HG02884 (cell line): Measurements from ENCODE around the gene PCNX3.
"Not testable (repeated sequence)": the region's sequence is repeated elsewhere in the genome, so short reads cannot be mapped to it uniquely, and the experiment has no call there.

ENCODE experiments used
- ATAC-seq: cut with Tn5 transposase; IDR thresholded peaks from one replicate; pipeline ENCODE4 v1.9.1; 2021; ENCODE audit warnings: mild to moderate bottlenecking, moderate library complexity; ENCODE audit not compliant: unreplicated experiment

Gene PCNX3

DNA sequence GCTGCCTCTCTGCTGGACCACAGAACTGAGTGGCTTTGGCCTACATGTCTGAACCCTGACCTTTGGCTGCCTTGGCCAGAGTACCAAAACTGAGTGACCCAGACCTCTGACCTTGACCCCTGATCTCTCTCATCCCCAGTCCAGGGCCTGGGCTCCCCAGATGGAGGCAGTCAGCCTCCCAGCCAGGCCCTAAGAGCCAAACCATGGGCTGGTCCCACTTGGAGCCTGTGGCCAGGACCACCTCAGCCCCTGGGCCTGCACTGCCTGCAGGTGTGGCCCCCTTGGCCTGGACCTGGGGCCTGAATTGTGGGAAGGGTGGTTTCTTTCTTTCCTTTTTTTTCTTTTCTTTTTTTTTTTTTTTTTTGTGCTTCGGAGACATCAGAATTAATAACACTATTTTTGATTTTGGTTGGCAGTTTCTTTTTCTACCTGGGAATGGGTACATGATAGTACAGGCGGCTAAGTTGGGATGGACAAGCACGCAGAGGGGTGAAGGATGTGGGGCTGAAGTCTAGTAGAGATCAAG, 21.5 kb downstream of the PCNX3 start:
- no peak for ATAC-seq

GRCh38 chr11:65637794-65638419, 22.3 kb downstream of the PCNX3 start, which contains the start of gene SIPA1:
Gene SIPA1 (plus strand): TSS chr11:65638101. CDS start chr11:65640922, 2,821 bp downstream.
- no peak for ATAC-seq

DNA sequence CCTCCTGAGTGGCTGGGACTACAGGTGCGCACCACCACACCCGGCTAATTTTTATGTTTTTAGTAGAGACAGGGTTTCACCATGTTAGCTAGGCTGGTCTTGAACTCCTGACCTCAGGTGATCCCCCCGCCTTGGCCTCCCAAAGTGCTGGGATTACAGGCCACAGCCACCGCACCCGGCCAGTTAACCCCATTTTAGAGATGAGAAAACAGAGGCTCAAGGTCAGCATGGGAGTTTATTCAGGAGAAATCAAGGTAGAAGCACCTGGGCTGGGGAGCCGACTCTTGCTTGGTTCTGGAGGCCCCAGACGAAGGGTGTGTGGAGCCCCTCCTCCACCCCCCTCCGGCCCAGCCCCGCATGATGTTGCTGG, 23.6 kb downstream of the PCNX3 start:
- not testable (repeated sequence) for ATAC-seq

- ATAC-seq = no peak
Observed at GRCh38 chr11:65639623-65640482, 24.3 kb downstream of the PCNX3 start.

DNA sequence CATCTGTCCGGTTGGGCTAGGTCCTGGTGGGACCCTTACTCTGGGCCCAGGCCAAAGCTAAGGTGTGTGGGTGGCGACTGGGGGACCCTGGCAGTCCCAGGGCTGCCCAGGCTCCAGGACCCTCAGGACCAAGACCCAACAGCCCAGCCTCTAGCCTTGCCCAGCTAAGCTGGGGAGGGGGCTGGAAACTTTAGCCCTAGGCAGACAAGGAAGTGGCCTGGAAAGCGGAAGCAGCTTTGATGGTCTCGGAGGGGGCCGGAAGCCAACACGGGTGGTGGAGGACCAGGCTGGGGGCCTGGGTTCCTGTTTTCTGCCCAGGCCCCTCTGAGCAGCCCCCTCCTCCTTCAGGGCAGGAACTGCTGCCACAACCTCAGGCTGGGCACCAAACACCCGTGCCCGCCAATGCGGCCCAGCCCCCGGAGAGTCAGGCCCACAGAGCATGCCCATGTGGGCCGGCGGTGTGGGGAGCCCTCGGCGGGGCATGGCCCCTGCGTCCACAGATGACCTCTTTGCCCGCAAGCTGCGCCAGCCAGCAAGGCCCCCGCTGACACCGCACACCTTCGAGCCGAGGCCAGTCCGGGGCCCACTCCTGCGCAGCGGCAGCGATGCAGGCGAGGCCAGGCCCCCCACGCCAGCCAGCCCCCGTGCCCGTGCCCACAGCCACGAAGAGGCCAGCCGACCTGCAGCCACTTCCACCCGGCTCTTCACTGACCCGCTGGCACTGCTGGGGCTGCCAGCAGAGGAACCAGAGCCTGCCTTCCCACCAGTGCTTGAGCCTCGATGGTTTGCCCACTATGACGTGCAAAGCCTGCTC, 25.1 kb downstream of the PCNX3 start:
- no peak for ATAC-seq

DNA sequence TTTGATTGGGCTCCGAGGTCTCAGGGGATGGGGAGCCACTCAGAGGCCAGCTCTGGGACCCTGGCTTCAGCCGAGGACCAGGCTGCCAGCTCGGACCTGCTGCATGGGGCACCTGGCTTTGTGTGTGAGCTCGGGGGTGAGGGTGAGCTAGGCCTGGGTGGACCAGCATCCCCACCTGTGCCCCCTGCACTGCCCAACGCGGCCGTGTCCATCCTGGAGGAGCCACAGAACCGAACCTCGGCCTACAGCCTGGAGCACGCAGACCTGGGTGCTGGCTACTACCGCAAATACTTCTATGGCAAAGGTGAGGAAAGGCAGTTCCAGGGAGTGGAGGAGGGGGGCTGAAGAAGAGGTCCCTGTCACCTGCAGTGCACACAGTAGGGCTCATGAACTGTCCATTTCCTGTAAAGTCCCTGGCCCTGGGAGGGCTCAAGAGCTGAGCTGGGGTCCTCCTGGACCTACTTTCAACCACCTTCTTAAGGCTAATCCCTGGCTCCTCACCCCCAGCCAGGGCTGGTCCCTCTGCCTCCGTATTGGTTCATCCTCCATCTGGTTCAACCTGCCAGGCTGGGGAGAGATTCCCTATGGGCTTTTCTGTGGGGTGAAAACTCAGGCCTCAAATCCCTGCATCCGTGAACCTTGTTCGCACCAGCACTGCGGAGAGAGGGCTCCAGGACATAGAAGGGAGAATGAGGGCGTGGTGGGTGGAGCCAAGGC, 25.9 kb downstream of the PCNX3 start:
- ATAC-seq = no peak

GRCh38 chr11:65642014-65642671, 26.6 kb downstream of the PCNX3 start:
- ATAC-seq = no peak

DNA sequence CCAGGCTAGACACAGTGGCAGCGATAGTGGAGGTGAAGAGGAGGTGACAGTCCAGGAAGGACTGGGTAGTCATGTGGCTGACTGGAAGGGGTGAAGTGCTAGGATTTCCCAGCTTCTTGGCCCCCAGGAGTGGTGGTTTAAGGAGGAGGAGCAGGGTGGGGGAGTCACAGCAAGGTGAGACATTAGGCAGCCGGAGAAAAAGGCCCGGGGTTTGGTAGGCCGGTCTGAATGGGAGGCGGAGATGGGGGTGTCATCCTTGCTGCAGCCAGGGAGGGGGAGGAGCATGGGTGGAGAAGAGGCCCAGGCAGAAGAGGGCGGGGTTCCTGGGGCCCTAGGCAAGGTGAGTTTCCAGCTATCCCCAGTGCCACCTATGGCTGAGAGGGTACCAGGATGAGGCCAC, 28.4 kb downstream of the PCNX3 start:
- no peak for ATAC-seq

- ATAC-seq = no peak
Observed at GRCh38 chr11:65644837-65645236, 29.3 kb downstream of the PCNX3 start.

DNA sequence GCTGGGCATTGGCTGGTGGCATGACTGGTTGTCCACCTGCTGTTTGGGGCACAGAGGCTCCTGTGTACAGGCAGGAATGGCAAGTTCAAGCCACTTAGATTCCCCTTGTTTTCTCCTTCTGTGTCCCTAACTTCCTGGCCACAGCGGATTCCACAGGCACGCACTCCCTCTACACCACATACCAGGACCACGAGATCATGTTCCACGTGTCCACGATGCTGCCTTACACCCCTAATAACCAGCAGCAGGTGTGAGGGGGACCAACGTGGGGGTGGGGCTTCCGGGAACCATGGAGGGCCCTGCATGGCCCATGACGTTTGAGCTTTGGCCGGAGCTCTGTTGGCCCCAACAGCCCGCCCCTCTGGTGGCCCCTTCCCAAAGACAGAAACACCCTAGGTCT, 30.1 kb downstream of the PCNX3 start:
- no peak for ATAC-seq

DNA sequence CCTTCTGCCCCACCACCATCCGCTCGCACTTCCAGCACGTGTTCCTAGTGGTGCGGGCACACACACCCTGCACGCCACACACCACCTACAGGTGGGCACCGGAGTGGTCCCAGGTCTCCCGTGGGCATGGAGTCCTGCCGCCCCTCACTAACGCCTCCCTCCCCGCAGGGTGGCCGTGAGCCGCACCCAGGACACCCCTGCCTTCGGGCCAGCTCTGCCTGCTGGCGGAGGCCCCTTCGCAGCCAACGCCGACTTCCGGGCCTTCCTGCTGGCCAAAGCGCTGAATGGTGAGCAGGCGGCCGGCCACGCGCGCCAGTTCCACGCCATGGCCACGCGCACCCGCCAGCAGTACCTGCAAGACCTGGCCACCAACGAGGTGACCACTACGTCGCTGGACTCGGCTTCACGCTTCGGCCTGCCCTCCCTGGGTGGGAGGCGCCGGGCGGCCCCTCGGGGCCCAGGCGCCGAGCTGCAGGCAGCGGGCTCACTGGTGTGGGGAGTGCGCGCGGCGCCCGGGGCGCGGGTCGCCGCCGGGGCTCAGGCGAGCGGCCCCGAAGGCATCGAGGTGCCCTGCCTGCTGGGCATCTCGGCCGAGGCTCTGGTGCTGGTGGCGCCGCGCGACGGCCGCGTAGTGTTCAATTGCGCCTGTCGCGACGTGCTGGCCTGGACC, 30.8 kb downstream of the PCNX3 start:
- no peak for ATAC-seq

DNA sequence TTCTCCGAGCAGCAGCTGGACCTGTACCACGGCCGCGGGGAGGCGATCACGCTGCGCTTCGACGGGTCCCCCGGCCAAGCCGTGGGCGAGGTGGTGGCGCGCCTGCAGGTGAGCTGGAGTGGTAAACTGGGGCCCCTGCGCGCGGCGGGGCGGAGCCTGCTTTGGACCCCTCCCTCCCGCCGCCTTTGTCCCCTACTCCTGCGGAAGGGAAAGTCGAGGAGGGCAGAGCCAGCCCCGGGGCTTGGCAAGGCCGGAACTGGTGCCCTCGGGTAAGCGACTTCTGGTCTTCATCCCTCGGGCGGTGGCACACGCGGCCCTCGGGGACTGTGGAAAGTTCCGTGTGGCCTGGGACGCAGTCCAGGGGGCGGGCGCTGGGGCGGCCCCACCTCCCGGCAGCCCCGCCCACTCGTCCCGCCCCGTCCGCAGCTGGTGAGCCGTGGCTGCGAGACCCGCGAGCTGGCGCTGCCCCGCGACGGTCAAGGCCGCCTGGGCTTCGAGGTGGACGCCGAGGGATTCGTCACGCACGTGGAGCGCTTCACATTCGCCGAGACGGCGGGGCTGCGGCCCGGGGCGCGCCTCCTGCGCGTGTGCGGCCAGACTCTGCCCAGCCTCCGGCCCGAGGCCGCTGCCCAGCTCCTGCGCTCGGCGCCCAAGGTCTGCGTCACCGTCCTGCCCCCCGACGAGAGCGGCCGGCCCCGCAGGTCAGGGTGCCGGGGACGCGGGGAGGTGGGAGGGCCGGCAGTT, 31.6 kb downstream of the PCNX3 start:
- ATAC-seq = no peak

- no peak for ATAC-seq
Observed at GRCh38 chr11:65648997-65649493, 33.5 kb downstream of the PCNX3 start.

DNA sequence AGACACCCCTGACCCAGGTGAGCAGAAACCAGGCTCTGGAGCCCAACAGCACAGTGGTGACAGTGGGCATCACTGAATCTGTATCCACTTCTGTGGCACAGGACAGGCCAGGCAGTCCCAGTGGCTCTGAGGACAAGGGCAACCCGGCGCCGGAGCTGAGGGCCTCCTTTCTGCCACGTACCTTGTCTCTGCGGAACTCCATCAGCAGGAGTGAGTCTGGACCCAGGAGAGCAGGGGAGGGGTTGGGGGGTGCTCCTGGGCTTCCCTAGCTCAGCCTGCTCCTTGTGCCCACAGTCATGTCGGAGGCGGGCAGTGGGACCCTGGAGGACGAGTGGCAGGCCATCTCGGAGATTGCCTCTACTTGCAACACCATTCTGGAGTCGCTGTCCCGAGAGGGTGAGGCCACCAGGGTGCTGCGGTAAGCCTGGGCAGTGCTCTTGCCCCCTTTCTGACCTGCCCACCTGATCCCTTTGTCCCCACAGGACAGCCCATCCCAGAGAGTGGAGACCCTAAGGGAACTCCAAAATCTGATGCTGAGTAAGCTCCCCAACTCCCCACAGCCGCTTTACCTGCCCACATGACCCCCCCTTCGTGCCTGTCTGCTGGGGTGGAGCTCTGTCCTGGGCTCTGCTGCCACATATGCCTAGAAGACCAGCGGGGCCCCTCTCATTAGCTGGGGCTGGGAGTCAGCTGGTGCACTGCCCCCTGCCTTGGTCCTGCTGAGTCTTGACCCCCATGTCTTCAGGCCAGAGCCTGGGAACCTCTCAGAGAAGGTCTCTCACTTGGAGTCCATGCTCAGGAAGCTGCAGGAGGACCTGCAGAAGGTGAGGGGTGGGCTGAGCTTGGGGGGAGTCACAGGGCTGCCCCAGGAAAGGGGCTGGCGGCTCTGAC, 34.3 kb downstream of the PCNX3 start:
- no peak for ATAC-seq

DNA sequence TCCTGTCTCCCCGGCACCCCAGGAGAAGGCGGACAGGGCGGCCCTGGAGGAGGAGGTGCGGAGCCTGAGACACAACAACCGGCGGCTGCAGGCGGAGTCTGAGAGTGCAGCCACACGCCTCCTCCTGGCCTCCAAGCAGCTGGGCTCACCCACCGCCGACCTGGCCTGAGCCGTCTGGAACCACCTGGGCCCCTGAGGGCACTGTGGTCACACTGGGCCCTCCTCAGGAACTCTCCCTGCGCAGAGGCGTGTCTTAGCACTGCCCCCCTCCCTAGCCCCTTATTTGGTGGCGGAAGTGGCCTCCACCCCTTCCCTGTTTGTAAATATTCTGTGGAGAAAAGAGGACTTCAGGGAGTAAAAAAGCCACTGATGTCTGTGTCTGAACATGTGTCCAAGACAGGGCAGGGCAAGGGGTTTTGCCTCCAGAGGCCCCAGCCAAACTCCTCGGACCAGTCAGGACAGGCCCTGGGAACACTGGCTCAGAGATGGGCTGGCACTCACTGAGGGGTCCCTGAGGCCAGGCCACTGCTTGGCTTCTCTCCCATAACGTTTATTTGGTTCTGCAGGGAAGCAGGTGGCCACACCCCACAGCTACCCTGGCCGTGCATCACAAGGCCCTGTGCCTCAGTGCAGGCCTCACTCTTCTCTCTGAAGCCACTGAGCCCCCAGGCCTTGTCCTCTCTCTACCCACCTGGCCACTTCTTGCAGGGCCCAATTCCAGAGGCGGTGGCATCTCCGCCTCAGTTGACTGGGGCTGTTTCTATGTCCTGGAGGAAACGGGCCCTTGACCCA, 35.2 kb downstream of the PCNX3 start:
- ATAC-seq = no peak

DNA sequence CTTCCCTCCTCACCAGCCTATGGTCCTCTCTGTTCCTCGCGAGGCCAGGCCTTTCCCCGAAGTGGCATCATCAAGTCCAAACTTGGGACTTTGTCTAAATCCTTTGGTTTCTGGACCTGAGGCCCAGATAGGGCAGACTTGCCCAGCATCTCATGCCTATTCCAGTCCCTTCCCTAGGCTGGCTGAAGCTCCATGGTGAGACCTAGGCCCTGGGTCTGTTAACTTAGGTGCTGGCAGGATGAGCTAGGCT, 35.7 kb downstream of the PCNX3 start:
- no peak for ATAC-seq
